H1 (cell line): ENCODE measurements around the gene KLHL24. TPM values are rescaled to one million over a fixed set of nuclear protein-coding genes. Genes with fewer than 3 reads are reported as not detected.

Source experiments
- CTCF ChIA-PET: fragments of 300-600 bp; sonication (Branson Sonifier 250); formaldehyde crosslinking; loops from one replicate; lab custom pipeline; 2021; ENCODE audit not compliant: partially characterized antibody; lab: Charles Lee
- POLR2A ChIA-PET: fragments of 300-600 bp; sonication (Branson Sonifier 250); formaldehyde crosslinking; loops from one replicate; lab custom pipeline; 2021; ENCODE audit warnings: inconsistent platforms; ENCODE audit not compliant: partially characterized antibody; lab: Charles Lee
- DNase-seq, 2 experiments: peaks; one replicate each; pipeline versions ENCODE4 v3.0.0 to v3.0.0-alpha.2; 2010 to 2022; ENCODE audit warnings: low spot score in 2 of 2, low read depth in 1 of 2, mixed read lengths in 1 of 2
- FAIRE-seq: peaks from 2 replicates; lab custom pipeline; 2011; peaks lifted over from hg19 to GRCh38; lab: Jason Lieb, UNC
- H2AFZ ChIP-seq: 2 replicates; pipeline ENCODE4 v1.8.1; 2012; ENCODE audit warnings: low read length, inconsistent platforms
- H2AK5ac ChIP-seq: 2 replicates; pipeline ENCODE4 v1.6.1; 2013; ENCODE audit warnings: low read depth, low read length
- H2BK120ac ChIP-seq: replicated peaks from 2 replicates; pipeline ENCODE3; 2013; ENCODE audit warnings: low read depth, low read length, inconsistent platforms
- H2BK12ac ChIP-seq: 2 replicates; pipeline ENCODE4 v1.6.1; 2013; ENCODE audit warnings: low read depth, low read length
- H2BK15ac ChIP-seq: 2 replicates; pipeline ENCODE4 v1.6.1; 2013; ENCODE audit warnings: low read length
- H2BK20ac ChIP-seq: 2 replicates; pipeline ENCODE4 v1.6.1; 2013; ENCODE audit warnings: low read length
- H2BK5ac ChIP-seq: 2 replicates; pipeline ENCODE4 v1.6.1; 2013; ENCODE audit warnings: low read depth, low read length
- H3K14ac ChIP-seq: 2 replicates; pipeline ENCODE4 v1.6.1; 2013; ENCODE audit warnings: inconsistent platforms; ENCODE audit not compliant: insufficient read length
- H3K18ac ChIP-seq: 2 replicates; pipeline ENCODE4 v1.6.1; 2013; ENCODE audit warnings: low read length; ENCODE audit errors: extremely low read depth
- H3K23ac ChIP-seq: 2 replicates; pipeline ENCODE4 v1.6.1; 2013; ENCODE audit warnings: inconsistent platforms; ENCODE audit not compliant: insufficient read length
- H3K23me2 ChIP-seq: 2 replicates; pipeline ENCODE4 v1.6.1; 2013; ENCODE audit warnings: low read depth, low read length
- H3K27ac ChIP-seq: 2 replicates; pipeline ENCODE4 v1.6.1; 2011; ENCODE audit warnings: low read depth, low read length, inconsistent platforms
- H3K27me3 ChIP-seq, 4 experiments: replicated peaks in 1 of 4; 1 replicate in 1 of 4; 2 replicates in 3 of 4; pipeline versions ENCODE4 v1.6.1 to v1.8.1; 2011 to 2013; ENCODE audit warnings: low read length in 3 of 4, mild to moderate bottlenecking in 3 of 4, inconsistent platforms in 2 of 4, mixed read lengths in 2 of 4, moderate library complexity in 1 of 4; ENCODE audit not compliant: control insufficient read depth in 3 of 4, insufficient read depth in 3 of 4; ENCODE audit errors: extremely low read depth in 1 of 4
- H3K36me3 ChIP-seq, 4 experiments: 2 replicates each; pipeline versions ENCODE4 v1.6.1 to v1.8.1; 2011 to 2013; ENCODE audit warnings: mild to moderate bottlenecking in 4 of 4, low read length in 3 of 4, moderate library complexity in 2 of 4, control low read depth in 1 of 4, inconsistent platforms in 1 of 4; ENCODE audit not compliant: insufficient read depth in 4 of 4, control insufficient read depth in 2 of 4
- H3K4ac ChIP-seq: replicated peaks from 2 replicates; pipeline ENCODE3; 2013; ENCODE audit warnings: low read length, low read depth, mixed read lengths, inconsistent platforms; ENCODE audit not compliant: insufficient read length
- H3K4me1 ChIP-seq, 4 experiments: replicated peaks in 1 of 4; 1 replicate in 1 of 4; 2 replicates in 3 of 4; pipeline versions ENCODE4 v1.6.1 to v1.8.1; 2011 to 2013; ENCODE audit warnings: low read length in 3 of 4, inconsistent platforms in 2 of 4, mixed read lengths in 1 of 4; ENCODE audit not compliant: insufficient read depth in 4 of 4, control insufficient read depth in 3 of 4
- H3K4me2 ChIP-seq, 2 experiments: 2 replicates each; pipeline versions ENCODE4 v1.6.1 to v1.8.1; 2011 to 2013; ENCODE audit warnings: low read depth in 2 of 2, low read length in 2 of 2, control low read depth in 1 of 2, inconsistent platforms in 1 of 2, mild to moderate bottlenecking in 1 of 2; ENCODE audit not compliant: insufficient read depth in 1 of 2
- H3K4me3 ChIP-seq, 4 experiments: fragments of 200-600, 300-600 bp in 1 of 4; sonication (generic), shearing (Covaris generic), sonication (Bioruptor Twin) in 1 of 4; 2 replicates each; pipeline versions ENCODE4 v1.5.1 to v1.8.1; 2011 to 2016; ENCODE audit warnings: low read length in 4 of 4, low read depth in 3 of 4, control low read depth in 2 of 4, inconsistent platforms in 2 of 4, mild to moderate bottlenecking in 2 of 4, mixed read lengths in 1 of 4, moderate library complexity in 1 of 4; ENCODE audit not compliant: insufficient read depth in 2 of 4; ENCODE audit errors: extremely low read depth in 1 of 4
- H3K56ac ChIP-seq: replicated peaks from 2 replicates; pipeline ENCODE3; 2013; ENCODE audit warnings: low read depth, mild to moderate bottlenecking, mixed read lengths, low read length, inconsistent platforms; ENCODE audit not compliant: insufficient read length
- H3K79me1 ChIP-seq: 2 replicates; pipeline ENCODE4 v1.6.1; 2013; ENCODE audit warnings: low read depth, low read length, control low read depth
- H3K79me2 ChIP-seq, 2 experiments: 2 replicates each; pipeline versions ENCODE4 v1.6.1 to v1.8.1; 2012 to 2013; ENCODE audit warnings: low read length in 2 of 2, mild to moderate bottlenecking in 2 of 2, inconsistent platforms in 1 of 2; ENCODE audit not compliant: insufficient read depth in 2 of 2, control insufficient read depth in 1 of 2
- H3K9ac ChIP-seq, 4 experiments: replicated peaks in 1 of 4; 1 replicate in 1 of 4; 2 replicates in 3 of 4; pipeline versions ENCODE4 v1.6.1 to v1.8.1; 2011 to 2013; ENCODE audit warnings: low read depth in 3 of 4, low read length in 3 of 4, control low read depth in 2 of 4, mild to moderate bottlenecking in 2 of 4, moderate library complexity in 2 of 4, inconsistent platforms in 1 of 4; ENCODE audit errors: extremely low read depth in 1 of 4
- H3K9me3 ChIP-seq, 2 experiments: 2 replicates each; pipeline versions ENCODE4 v1.6.1 to v1.8.1; 2012 to 2013; ENCODE audit warnings: mild to moderate bottlenecking in 2 of 2, moderate library complexity in 2 of 2, control low read depth in 1 of 2, inconsistent platforms in 1 of 2, low read depth in 1 of 2, low read length in 1 of 2, mixed read lengths in 1 of 2; ENCODE audit not compliant: insufficient read depth in 2 of 2
- H4K20me1 ChIP-seq, 2 experiments: replicated peaks in 1 of 2; 2 replicates each; pipeline versions ENCODE3 to v1.8.1; 2011 to 2013; ENCODE audit warnings: inconsistent platforms in 2 of 2, low read length in 2 of 2, mild to moderate bottlenecking in 1 of 2; ENCODE audit not compliant: insufficient read depth in 2 of 2, control insufficient read depth in 1 of 2
- H4K5ac ChIP-seq: 2 replicates; pipeline ENCODE4 v1.6.1; 2013; ENCODE audit warnings: low read length, low read depth, mixed read lengths, inconsistent platforms; ENCODE audit not compliant: insufficient read length
- H4K8ac ChIP-seq: 2 replicates; pipeline ENCODE4 v1.8.0; 2013; ENCODE audit warnings: mild to moderate bottlenecking, moderate library complexity, low read length, inconsistent platforms; ENCODE audit not compliant: insufficient read depth; ENCODE audit errors: extremely low read depth
- H4K91ac ChIP-seq: replicated peaks from 2 replicates; pipeline ENCODE3; 2013; ENCODE audit warnings: low read length, mixed read lengths, inconsistent platforms; ENCODE audit not compliant: insufficient read length
- ASH2L ChIP-seq: fragments of 200-600, 300-600 bp; sonication (generic); IDR thresholded peaks from one replicate; pipeline ENCODE4 v1.7.1; 2017; ENCODE audit warnings: low read length
- CBX5 ChIP-seq: fragments of 300-800, 300-1000 bp; sonication (generic); IDR thresholded peaks from 2 replicates; pipeline ENCODE4 v1.7.1; 2016; ENCODE audit warnings: antibody characterized with exemption, low read length, low read depth
- E2F6 ChIP-seq: IDR thresholded peaks from 2 replicates; pipeline ENCODE4 v1.6.1; 2012; ENCODE audit warnings: inconsistent platforms
- EZH2 ChIP-seq: fragments of 200-600 bp; sonication (generic); IDR thresholded peaks from 2 replicates; pipeline ENCODE4 v1.7.1; 2012; ENCODE audit warnings: low read depth, mild to moderate bottlenecking, moderate library complexity, low read length, inconsistent platforms; ENCODE audit not compliant: severe bottlenecking
- FOSL1 ChIP-seq: IDR thresholded peaks from 2 replicates; pipeline ENCODE4 v1.6.1; 2011; ENCODE audit warnings: mild to moderate bottlenecking, low read depth, low read length, moderate library complexity; ENCODE audit not compliant: insufficient read depth
- HDAC2 ChIP-seq, 2 experiments: fragments of 300-600 bp in 1 of 2; sonication (generic) in 1 of 2; IDR thresholded peaks; 2 replicates each; pipeline ENCODE4 v1.6.1; 2011 to 2012; ENCODE audit warnings: low read depth in 2 of 2, low read length in 2 of 2, mild to moderate bottlenecking in 2 of 2, moderate library complexity in 2 of 2, borderline replicate concordance in 1 of 2, inconsistent platforms in 1 of 2
- JUN ChIP-seq: IDR thresholded peaks from 2 replicates; pipeline ENCODE4 v1.6.1; 2011; ENCODE audit warnings: low read depth, mild to moderate bottlenecking, improper control_type of control experiment, low read length
- JUND ChIP-seq: IDR thresholded peaks from 2 replicates; pipeline ENCODE4 v1.6.1; 2011; ENCODE audit warnings: mild to moderate bottlenecking, improper control_type of control experiment, low read length
- POLR2AphosphoS5 ChIP-seq: IDR thresholded peaks from 2 replicates; pipeline ENCODE4 v1.6.1; 2011; ENCODE audit warnings: low read depth, low read length
- POU5F1 ChIP-seq: IDR thresholded peaks from 2 replicates; pipeline ENCODE4 v1.6.1; 2011; ENCODE audit warnings: low read depth, mild to moderate bottlenecking, low read length, moderate library complexity
- SP2 ChIP-seq: IDR thresholded peaks from 2 replicates; pipeline ENCODE4 v1.6.1; 2012; ENCODE audit warnings: mild to moderate bottlenecking, low read length, inconsistent platforms
- SRF ChIP-seq: IDR thresholded peaks from 2 replicates; pipeline ENCODE4 v1.6.1; 2011; ENCODE audit warnings: mild to moderate bottlenecking, low read depth, low read length, moderate library complexity
- TAF1 ChIP-seq: IDR thresholded peaks from 2 replicates; pipeline ENCODE4 v1.6.1; 2011; ENCODE audit warnings: mild to moderate bottlenecking, low read depth, low read length
- polyA plus RNA-seq, 7 experiments: library from polyadenylated mRNA; depleted of rRNA in 3 of 7; stranded (reverse) in 5 of 7; unstranded in 2 of 7; fragments of >200 nt in 5 of 7; fragments of 200-250 nt in 2 of 7; gene quantifications; 1 replicate in 5 of 7; 2 replicates in 1 of 7; 4 replicates in 1 of 7; pipeline versions ENCODE4 v1.2.1 to v1.2.3, GENCODE V29; 2011 to 2013; ENCODE audit warnings: missing spikeins in 2 of 7, mixed read lengths in 2 of 7
- total RNA-seq: library from RNA; stranded (reverse); fragmentation: NEBNext Ultra II Directional; extraction: Animal tissue kit (Norgen Biotek cat#: 25700); gene quantifications from 2 replicates; pipeline ENCODE4 v1.2.1, GENCODE V29; 2021

The KLHL24 gene
- total and polyA plus RNA-seq, 2 of the 8 experiments (the other 6 are each of a cell fraction or from before 2014, with no cell fraction given) = 12.5 to 36.2 TPM

- no peak overlapping the region for H3K27ac ChIP-seq
- peaks cover 0 to 54% of the 10 kb centered on the region in 2 experiments; a peak in 3 of 4 replicates for H3K79me2 ChIP-seq
- H3K9ac ChIP-seq = no peak overlapping the region
- no peaks in the 10 kb centered on the region for H3K79me1 ChIP-seq
- H3K4me1 ChIP-seq = no peaks in the 10 kb centered on the region
- H3K56ac ChIP-seq = no peak overlapping the region
- H3K4ac ChIP-seq = no peak overlapping the region
- H3K36me3 ChIP-seq = peaks cover 0 to 46% (median 18%) of the 10 kb centered on the region in 4 experiments; a peak in 5 of 8 replicates
- H2BK20ac ChIP-seq = no peak overlapping the region
- no peak overlapping the region for H2AK5ac ChIP-seq
- no peak overlapping the region for H4K91ac ChIP-seq
- TF ChIP-seq JUND (no peak), SP2 (no peak), JUN (no peak), TAF1 (no peak), ASH2L (no peak), FOSL1 (no peak), EZH2 (no peak), POU5F1 (no peak), HDAC2 (IDR thresholded peaks at IDR 0.05; ENCODE audit: borderline replicate concordance in 1 of 2, low read depth in 2 of 2, low read length in 2 of 2) (no peak), POLR2AphosphoS5 (no peak), E2F6 (no peak), SRF (no peak), CBX5 (no peak)
- no peak for FAIRE-seq
- H4K8ac ChIP-seq = no peak overlapping the region
- H3K23me2 ChIP-seq = no peaks in the 10 kb centered on the region
- ChIA-PET CTCF (no interaction called here), POLR2A (no interaction called here)
- DNase-seq = no peak
- H3K4me3 ChIP-seq = no peak overlapping the region
- no peak overlapping the region for H2AFZ ChIP-seq
- peaks cover 0 to 2% of the 10 kb centered on the region in 2 experiments for H4K20me1 ChIP-seq
- H3K18ac ChIP-seq = no peak overlapping the region
- no peak overlapping the region for H3K4me2 ChIP-seq
- no peaks in the 10 kb centered on the region for H3K27me3 ChIP-seq
- no peak overlapping the region for H3K23ac ChIP-seq
- H2BK5ac ChIP-seq = no peak overlapping the region
- H2BK12ac ChIP-seq = no peak overlapping the region
- H2BK120ac ChIP-seq = no peak overlapping the region
- no peak overlapping the region for H4K5ac ChIP-seq
- no peak overlapping the region for H3K14ac ChIP-seq
- no peak overlapping the region for H2BK15ac ChIP-seq
- H3K9me3 ChIP-seq = no peaks in the 10 kb centered on the region
Measured at GRCh38 chr3:183714622-183715021, 79.2 kb downstream of the KLHL24 start.
